GM12801 (cell line): ENCODE data around the gene ADCY9.

Source experiments
- CTCF ChIP-seq: IDR thresholded peaks from one replicate; pipeline ENCODE4 v1.5.1; 2011; ENCODE audit warnings: control low read depth; ENCODE audit not compliant: insufficient read length; ENCODE audit errors: extremely low read depth

The ADCY9 gene

GRCh38 chr16:4147236-4147635 is 31.0 kb upstream of the ADCY9 start:
- no peak for TF ChIP-seq CTCF

- TF ChIP-seq CTCF, result no peak
Measured at GRCh38 chr16:4142268-4142667, 26.0 kb upstream of the ADCY9 start.

- no peak for TF ChIP-seq CTCF
Measured at GRCh38 chr16:4141604-4142003, 25.4 kb upstream of the ADCY9 start.

GRCh38 chr16:4140652-4141051 is 24.4 kb upstream of the ADCY9 start:
- TF ChIP-seq CTCF, result no peak

GRCh38 chr16:4139968-4140367 is 23.7 kb upstream of the ADCY9 start:
- no peak for TF ChIP-seq CTCF

GRCh38 chr16:4138713-4139112 is 22.5 kb upstream of the ADCY9 start:
- TF ChIP-seq CTCF, result no peak

GRCh38 chr16:4137438-4137837 is 21.2 kb upstream of the ADCY9 start:
- TF ChIP-seq CTCF, result no peak
